ENCODE data around the gene RAB39A. TPM values are rescaled to one million over a fixed set of nuclear protein-coding genes. Genes with fewer than 3 reads are reported as not detected.

RAB39A gene
- total RNA-seq, 6 experiments from 2014 or later = 0.42 to 1.2 (median 0.72) TPM; not detected in 1

DNA sequence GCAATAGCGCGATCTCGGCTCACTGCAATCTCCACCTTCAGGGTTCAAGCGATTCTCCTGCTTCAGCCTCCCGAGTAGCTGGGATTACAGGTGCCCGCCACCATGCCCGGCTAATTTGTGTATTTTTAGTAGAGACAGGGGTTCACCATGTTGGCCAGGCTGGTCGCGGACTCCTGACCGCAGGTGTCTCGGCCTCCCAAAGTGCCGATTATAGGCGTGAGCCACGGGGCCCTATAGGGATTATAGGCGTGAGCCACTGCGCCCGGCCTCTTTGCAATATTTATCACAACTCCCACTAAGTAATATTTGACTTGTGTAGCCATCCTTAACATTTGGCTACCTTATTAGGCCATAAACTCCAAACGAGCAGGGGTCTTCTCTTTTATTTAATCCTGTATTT lies 79.6 kb downstream of the RAB39A start:
- no peak for DNase-seq
- TF ChIP-seq CTCF (IDR thresholded peaks at IDR 0.05) = no peak
- TF ChIP-seq POLR2A (IDR thresholded peaks at IDR 0.05) = no peak
- ATAC-seq = no peak
- WGBS (ENCODE audit: insufficient coverage, low coverage, low lambda C conversion rate, missing lambda C conversion rate) = 84% methylated on average over 7 of the region's 18 CpGs
- Histone ChIP-seq H3K36me3 (no peaks in the 10 kb centered on the region), H3K9me3 (no peaks in the 10 kb centered on the region), H3K27me3 (no peaks in the 10 kb centered on the region), H3K4me1 (peaks cover 0 to 21% (median 5%) of the 10 kb centered on the region in 4 donors), H3K4me3 (no peak overlapping the region), H3K27ac (no peak overlapping the region)
- intact Hi-C loops (cut with DNase I) = no loop called here

DNA sequence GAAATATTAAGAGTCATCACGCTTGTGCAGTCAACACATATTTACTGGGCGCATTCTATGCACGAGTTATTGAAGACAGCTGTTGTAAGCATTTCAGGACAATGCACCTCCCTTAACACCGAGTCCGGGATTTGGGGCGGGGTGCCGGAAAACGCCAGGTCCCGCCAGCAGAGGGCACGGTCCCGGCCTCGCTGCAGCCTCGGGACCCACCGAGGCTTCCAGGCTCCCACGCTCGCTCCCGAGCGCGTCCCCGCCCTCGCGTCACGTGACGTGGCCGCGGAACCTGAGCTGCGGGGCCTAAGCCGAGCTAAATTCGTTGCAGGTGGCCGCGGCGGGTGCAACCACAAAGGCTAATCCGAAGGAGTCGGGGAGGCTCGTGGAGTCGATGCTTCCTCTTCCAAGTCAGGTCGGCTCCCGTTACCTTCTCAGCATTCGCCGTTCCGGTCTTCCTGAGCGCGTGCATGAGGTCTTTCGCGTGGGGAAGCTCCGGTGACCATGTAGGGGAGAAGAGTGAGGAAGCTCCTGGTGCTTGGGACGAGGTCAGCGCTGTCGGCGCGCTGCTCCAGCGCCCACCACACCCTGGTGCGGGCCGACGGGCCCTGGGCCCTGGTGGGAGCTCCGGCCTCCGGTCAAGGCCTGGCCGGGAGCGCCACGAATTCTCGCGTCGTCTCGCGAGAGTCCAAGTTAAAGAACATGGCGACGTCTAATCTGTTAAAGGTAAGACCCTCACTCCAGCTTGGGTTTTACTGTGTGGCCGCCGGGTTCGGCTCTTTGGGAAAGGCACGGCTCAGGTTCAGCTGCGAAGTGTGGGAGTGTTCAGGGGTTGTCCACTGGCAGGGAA lies 80.6 kb downstream of the RAB39A start, which contains the start of gene CUL5:
Gene CUL5, plus strand, starts transcription at position 243 of the 841 bp plus-strand sequence. Its CDS starts 451 bp downstream, at position 694.
- Histone ChIP-seq H3K36me3 (no peaks in the 10 kb centered on the region), H3K4me3 (peak within 1 kb of the TSS; percentile 70 to 98 (median 91)), H3K27ac (peak within 1 kb of the TSS; percentile 96 to 99 (median 98)), H3K4me1 (peaks cover 0 to 27% (median 5%) of the 10 kb centered on the region in 4 donors), H3K9me3 (no peaks in the 10 kb centered on the region), H3K27me3 (no peaks in the 10 kb centered on the region)
- under 1% methylated on average over 40 of the region's 72 CpGs for WGBS (ENCODE audit: insufficient coverage, low coverage, low lambda C conversion rate, missing lambda C conversion rate)
- TF ChIP-seq POLR2A (IDR thresholded peaks at IDR 0.05) (peak; percentile 74), CTCF (IDR thresholded peaks at IDR 0.05) (peak; percentile 91 to 95 (median 93))
- ATAC-seq = peak; percentile 97 to 99 (median 98)
- intact Hi-C loops (cut with DNase I) = no loop called here
- DNase-seq = peak; percentile 94

DNA sequence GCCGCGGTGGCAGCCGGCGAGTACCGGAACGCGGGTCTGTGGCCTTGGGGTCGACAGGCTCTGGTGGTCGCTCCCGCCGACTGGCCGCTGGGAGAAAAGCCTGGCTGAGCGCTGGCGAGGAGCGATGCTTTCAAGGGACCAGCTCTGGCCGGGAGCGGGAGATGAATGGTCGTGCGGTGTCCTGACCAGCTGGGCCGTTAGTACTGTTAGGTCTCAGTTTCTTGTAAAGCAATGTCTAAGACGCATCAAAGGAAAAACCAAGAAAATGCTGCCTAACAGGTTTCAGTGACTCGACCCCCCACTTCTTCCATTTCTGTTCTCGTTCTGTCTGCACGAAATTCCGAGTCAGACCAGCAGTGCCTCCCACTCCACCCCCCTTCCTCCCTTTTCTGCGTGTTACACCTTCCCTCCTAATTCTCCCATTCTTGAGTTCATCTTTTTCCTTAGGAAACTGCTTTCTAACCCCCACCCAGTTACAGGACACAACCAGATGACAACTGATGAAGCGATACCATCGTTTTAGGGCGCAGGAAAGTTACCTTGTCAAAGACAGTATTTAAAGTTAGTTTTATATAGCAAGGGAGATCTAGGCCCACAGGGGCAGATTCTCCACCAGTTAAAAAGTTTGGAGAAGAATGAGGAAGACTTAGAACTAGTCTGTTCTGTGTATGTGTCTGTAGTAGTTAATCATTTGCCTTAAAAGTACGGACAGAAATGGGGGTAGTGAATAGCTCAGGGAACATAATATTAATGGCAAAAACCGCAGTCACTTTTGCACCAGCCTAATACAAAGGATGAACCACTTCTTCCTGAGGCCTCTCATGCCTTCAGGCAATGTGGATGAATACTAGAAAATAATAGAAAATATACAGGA lies 81.5 kb downstream of the RAB39A start:
- intact Hi-C loops (cut with DNase I) = no loop called here
- no peaks in the 10 kb centered on the region for H3K27me3 ChIP-seq
- ATAC-seq (peak; percentile 11 to 24 (median 20)), DNase-seq (no peak)
- peaks cover 0 to 27% (median 7%) of the 10 kb centered on the region in 4 donors for H3K4me1 ChIP-seq
- H3K9me3 ChIP-seq = no peaks in the 10 kb centered on the region
- H3K27ac ChIP-seq = peak overlapping the region; percentile 96 to 99 (median 98)
- peak overlapping the region; percentile 70 to 98 (median 91) for H3K4me3 ChIP-seq
- under 1% methylated on average over 25 of the region's 31 CpGs for WGBS (ENCODE audit: insufficient coverage, low coverage, low lambda C conversion rate, missing lambda C conversion rate)
- H3K36me3 ChIP-seq = no peaks in the 10 kb centered on the region
- TF ChIP-seq POLR2A (IDR thresholded peaks at IDR 0.05) (no peak), CTCF (IDR thresholded peaks at IDR 0.05) (no peak)

GRCh38 chr11:108012139-108012725 lies 84.0 kb downstream of the RAB39A start:
- H3K27ac ChIP-seq = no peak overlapping the region
- intact Hi-C loops (cut with DNase I) = no loop called here
- peaks cover 0 to 32% (median 10%) of the 10 kb centered on the region in 4 donors for H3K4me1 ChIP-seq
- DNase-seq (no peak), ATAC-seq (no peak)
- TF ChIP-seq POLR2A (IDR thresholded peaks at IDR 0.05) (no peak), CTCF (IDR thresholded peaks at IDR 0.05) (no peak)
- H3K27me3 ChIP-seq = no peaks in the 10 kb centered on the region
- no peak overlapping the region for H3K4me3 ChIP-seq
- no peaks in the 10 kb centered on the region for H3K36me3 ChIP-seq
- no peaks in the 10 kb centered on the region for H3K9me3 ChIP-seq
- 95% methylated on average over 4 of the region's 5 CpGs for WGBS (ENCODE audit: insufficient coverage, low coverage, low lambda C conversion rate, missing lambda C conversion rate)
